Natural killer cell (primary cell): ENCODE data around the gene MYBPC3. TPM values are rescaled to one million over a fixed set of nuclear protein-coding genes. Genes with fewer than 3 reads are reported as not detected.
A peak's percentile ranks its signal among the peaks of the same experiment; 100 is the strongest.

ENCODE experiments used
- ATAC-seq, 3 donors: fragments of 150-1000 bp in 2 of 3; fragments of 200-7000 bp in 1 of 3; cut with Tn5 transposase; 1 replicate in 1 of 3; 2 replicates in 2 of 3; pipeline ENCODE4 v1.10.0; 2021; ENCODE audit warnings: mild to moderate bottlenecking in 2 of 3, moderate library complexity in 2 of 3
- DNase-seq, 2 donors: peaks; one replicate each; pipeline versions ENCODE4 v3.0.0 to v3.0.0-alpha.2; 2013 to 2021; ENCODE audit warnings: mixed read lengths in 1 of 2
- H3K27ac ChIP-seq: one replicate; pipeline ENCODE4 v1.5.1; 2013; ENCODE audit warnings: mild to moderate bottlenecking, low read length
- H3K27me3 ChIP-seq: one replicate; pipeline ENCODE4 v1.6.1; 2013; ENCODE audit warnings: low read length; ENCODE audit not compliant: control insufficient read depth, insufficient read depth
- H3K36me3 ChIP-seq: one replicate; pipeline ENCODE4 v1.6.1; 2013; ENCODE audit warnings: low read length; ENCODE audit not compliant: control insufficient read depth, insufficient read depth
- H3K4me1 ChIP-seq: one replicate; pipeline ENCODE4 v1.6.1; 2013; ENCODE audit warnings: low read length; ENCODE audit not compliant: control insufficient read depth, insufficient read depth
- H3K4me3 ChIP-seq: one replicate; pipeline ENCODE4 v1.5.1; 2013; ENCODE audit warnings: low read length
- H3K9me3 ChIP-seq: one replicate; pipeline ENCODE4 v1.6.1; 2013; ENCODE audit warnings: low read length; ENCODE audit not compliant: control insufficient read depth, insufficient read depth
- H3K27ac Mint-ChIP-seq, 2 donors: one replicate each; pipeline ENCODE4 v1.8.0; 2022; ENCODE audit warnings: mild to moderate bottlenecking in 2 of 2, mixed read lengths in 2 of 2, moderate library complexity in 1 of 2
- H3K27me3 Mint-ChIP-seq, 2 donors: one replicate each; pipeline ENCODE4 v1.8.0; 2022; ENCODE audit warnings: low read depth in 2 of 2, mixed read lengths in 2 of 2
- H3K36me3 Mint-ChIP-seq: one replicate; pipeline ENCODE4 v1.8.0; 2022; ENCODE audit warnings: mixed read lengths
- H3K4me1 Mint-ChIP-seq, 2 donors: one replicate each; pipeline ENCODE4 v1.8.0; 2022; ENCODE audit warnings: mixed read lengths in 2 of 2
- H3K4me3 Mint-ChIP-seq: one replicate; pipeline ENCODE4 v1.8.0; 2022; ENCODE audit warnings: mild to moderate bottlenecking, moderate library complexity, mixed read lengths
- H3K9me3 Mint-ChIP-seq, 2 donors: one replicate each; pipeline ENCODE4 v1.8.0; 2022; ENCODE audit warnings: mixed read lengths in 2 of 2
- CTCF ChIP-seq: fragments of 200-600 bp; IDR thresholded peaks from one replicate; pipeline ENCODE4 v1.8.0; 2022; ENCODE audit warnings: antibody characterized with exemption
- WGBS: methylation state at CpG from one replicate; pipeline ENCODE4 v1.1.7; 2013; ENCODE audit warnings: missing lambda C conversion rate; ENCODE audit not compliant: insufficient coverage; 5-methylcytosine and 5-hydroxymethylcytosine counted together
- intact Hi-C: fragments of 100-400 bp; cut with micrococcal nuclease; formaldehyde crosslinking; loops from one replicate; pipeline ENCODE4 v1.14.2; 2022
- total RNA-seq, 4 donors: library from RNA; stranded (reverse); fragments of 120-200 nt in 1 of 4; gene quantifications; one replicate each; pipeline versions ENCODE4 v1.2.3 to v1.2.4, GENCODE V29; 2013 to 2022

MYBPC3 gene
- total RNA-seq, 3 donors from 2014 or later (not counting 1 experiment from before 2014, with no cell fraction given): 0.45 to 0.53 TPM; not detected in 1

GRCh38 chr11:47325271-47326041 is 27.0 kb downstream of the MYBPC3 start:
- Mint-ChIP-seq H3K9me3 (no peaks in the 10 kb centered on the region), H3K27ac (peak overlapping the region in 1 of 2 donors; percentile 55), H3K4me3 (no peak overlapping the region), H3K36me3 (no peaks in the 10 kb centered on the region), H3K4me1 (peaks cover 7 to 16% of the 10 kb centered on the region in 2 donors), H3K27me3 (no peaks in the 10 kb centered on the region)
- Histone ChIP-seq H3K4me3 (no peak overlapping the region), H3K36me3 (peaks cover 69% of the 10 kb centered on the region), H3K27ac (no peak overlapping the region), H3K9me3 (no peaks in the 10 kb centered on the region), H3K4me1 (peaks cover 4% of the 10 kb centered on the region), H3K27me3 (no peaks in the 10 kb centered on the region)
- TF ChIP-seq CTCF: no peak
- DNase-seq: no peak
- intact Hi-C loops: no loop called here
- 42% methylated on average over 15 of the region's 15 CpGs for WGBS
- ATAC-seq: no peak

GRCh38 chr11:47324520-47324919 is 28.0 kb downstream of the MYBPC3 start:
- no peak overlapping the region for H3K4me3 Mint-ChIP-seq
- H3K9me3 Mint-ChIP-seq: no peaks in the 10 kb centered on the region
- Histone ChIP-seq H3K36me3 (peaks cover 63% of the 10 kb centered on the region), H3K4me1 (peaks cover 4% of the 10 kb centered on the region), H3K27ac (no peak overlapping the region), H3K9me3 (no peaks in the 10 kb centered on the region), H3K27me3 (no peaks in the 10 kb centered on the region), H3K4me3 (no peak overlapping the region)
- 90% methylated on average over 12 of the region's 12 CpGs for WGBS
- peak overlapping the region in 1 of 2 donors; percentile 55 for H3K27ac Mint-ChIP-seq
- no peaks in the 10 kb centered on the region for H3K36me3 Mint-ChIP-seq
- no peaks in the 10 kb centered on the region for H3K27me3 Mint-ChIP-seq
- ATAC-seq (peak in 1 of 3 donors; percentile 11), DNase-seq (no peak)
- TF ChIP-seq CTCF: no peak
- intact Hi-C loops: no loop called here
- H3K4me1 Mint-ChIP-seq: peaks cover 7 to 15% of the 10 kb centered on the region in 2 donors

GRCh38 chr11:47318166-47318565 is 34.3 kb downstream of the MYBPC3 start:
- H3K27me3 ChIP-seq: no peaks in the 10 kb centered on the region
- H3K4me1 Mint-ChIP-seq: no peaks in the 10 kb centered on the region
- intact Hi-C loops: no loop called here
- peaks cover 51% of the 10 kb centered on the region for H3K36me3 ChIP-seq
- H3K4me3 ChIP-seq: no peak overlapping the region
- no peak overlapping the region for H3K27ac ChIP-seq
- no peak for DNase-seq
- no peaks in the 10 kb centered on the region for H3K27me3 Mint-ChIP-seq
- H3K9me3 ChIP-seq: no peaks in the 10 kb centered on the region
- TF ChIP-seq CTCF: no peak
- H3K36me3 Mint-ChIP-seq: peaks cover 17% of the 10 kb centered on the region
- no peaks in the 10 kb centered on the region for H3K4me1 ChIP-seq
- peak overlapping the region in 1 of 2 donors; percentile 16 for H3K27ac Mint-ChIP-seq
- ATAC-seq: no peak
- 63% methylated on average over 1 of the region's 2 CpGs for WGBS
- H3K9me3 Mint-ChIP-seq: no peaks in the 10 kb centered on the region
- no peak overlapping the region for H3K4me3 Mint-ChIP-seq
